RWPE1 (cell line): ENCODE data around the gene TGFBR1.

Experiments used
- CTCF ChIA-PET: fragments of 350-600 bp; sonication (Branson Sonifier 250); formaldehyde crosslinking; extraction: SDS; loops from one replicate; lab custom pipeline; 2021; lab: Yijun Ruan, JAX
- POLR2A ChIA-PET: fragments of 400-600 bp; formaldehyde crosslinking; extraction: SDS; loops from one replicate; lab custom pipeline; 2020; ENCODE audit warnings: antibody characterized with exemption; ENCODE audit not compliant: low non-redundant PET; lab: Yijun Ruan, JAX
- DNase-seq: peaks from one replicate; pipeline ENCODE4 v3.0.0; 2012; ENCODE audit warnings: low spot score
- H3K27ac ChIP-seq: fragments of 450-650 bp; 2 replicates; pipeline ENCODE4 v1.5.1; 2017
- TF ChIP-seq, protein P1 (sequence below): fragments of 450-650 bp; conservative IDR thresholded peaks from 2 replicates; pipeline ENCODE4 v1.5.1; 2017; ENCODE audit warnings: low read depth, mild to moderate bottlenecking

Gene TGFBR1

DNA sequence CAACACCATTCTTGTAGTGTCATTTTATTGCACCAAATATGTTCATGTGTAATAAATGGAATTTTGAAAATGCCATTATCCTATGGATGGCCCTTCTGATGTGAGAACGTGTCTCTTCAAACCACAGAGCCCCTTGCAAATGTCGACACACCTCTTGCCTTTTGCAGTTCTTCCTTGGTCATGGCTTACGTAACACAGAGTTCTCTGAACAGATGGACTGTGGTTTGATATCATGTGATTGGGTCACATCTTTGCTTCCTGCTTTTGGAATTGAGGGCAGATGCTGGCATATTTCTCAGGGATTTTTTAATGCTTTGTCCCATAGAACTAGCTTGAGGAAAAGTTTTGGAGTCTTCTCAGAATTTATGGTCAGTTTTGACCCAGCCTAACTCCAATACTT is 4.6 kb downstream of the TGFBR1 start:
- CTCF ChIA-PET, result no interaction called here
- H3K27ac ChIP-seq, result no peak overlapping the region
- no peak for DNase-seq
- TF ChIP-seq, protein P1, sequence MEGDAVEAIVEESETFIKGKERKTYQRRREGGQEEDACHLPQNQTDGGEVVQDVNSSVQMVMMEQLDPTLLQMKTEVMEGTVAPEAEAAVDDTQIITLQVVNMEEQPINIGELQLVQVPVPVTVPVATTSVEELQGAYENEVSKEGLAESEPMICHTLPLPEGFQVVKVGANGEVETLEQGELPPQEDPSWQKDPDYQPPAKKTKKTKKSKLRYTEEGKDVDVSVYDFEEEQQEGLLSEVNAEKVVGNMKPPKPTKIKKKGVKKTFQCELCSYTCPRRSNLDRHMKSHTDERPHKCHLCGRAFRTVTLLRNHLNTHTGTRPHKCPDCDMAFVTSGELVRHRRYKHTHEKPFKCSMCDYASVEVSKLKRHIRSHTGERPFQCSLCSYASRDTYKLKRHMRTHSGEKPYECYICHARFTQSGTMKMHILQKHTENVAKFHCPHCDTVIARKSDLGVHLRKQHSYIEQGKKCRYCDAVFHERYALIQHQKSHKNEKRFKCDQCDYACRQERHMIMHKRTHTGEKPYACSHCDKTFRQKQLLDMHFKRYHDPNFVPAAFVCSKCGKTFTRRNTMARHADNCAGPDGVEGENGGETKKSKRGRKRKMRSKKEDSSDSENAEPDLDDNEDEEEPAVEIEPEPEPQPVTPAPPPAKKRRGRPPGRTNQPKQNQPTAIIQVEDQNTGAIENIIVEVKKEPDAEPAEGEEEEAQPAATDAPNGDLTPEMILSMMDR, result no peak
- POLR2A ChIA-PET, result no interaction called here

DNA sequence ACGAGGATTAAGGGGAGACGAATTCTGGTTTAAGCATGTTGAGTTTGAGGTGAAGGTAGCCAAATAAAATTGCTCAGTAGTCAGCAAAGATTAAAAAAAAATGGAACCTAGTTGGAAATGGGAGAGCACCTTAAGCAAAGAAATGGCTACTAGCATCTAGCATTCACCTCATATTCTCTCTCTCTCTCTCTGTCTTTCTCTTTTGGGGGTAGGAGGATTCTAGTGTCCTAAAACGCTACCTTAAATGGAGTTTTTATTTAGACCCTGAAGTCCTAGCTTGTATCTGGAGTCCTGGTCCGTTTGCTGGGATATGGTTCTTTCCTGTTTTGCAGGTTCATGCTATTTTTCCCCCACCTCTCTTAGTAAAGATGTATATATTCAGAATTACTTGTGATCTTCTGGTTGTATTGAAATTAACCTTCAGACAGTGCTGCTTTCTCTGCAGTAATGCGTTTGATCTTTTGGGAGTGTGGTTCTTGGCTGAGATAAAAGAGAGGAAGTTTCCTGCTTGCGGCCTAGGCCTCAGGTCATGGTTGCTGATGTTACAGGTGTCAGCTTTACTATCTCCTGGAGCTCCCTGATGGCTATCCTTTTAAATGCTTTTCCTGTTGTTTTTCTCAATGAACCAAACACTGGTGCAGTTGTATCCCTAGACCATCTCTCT is 8.0 kb downstream of the TGFBR1 start:
- no peak overlapping the region for H3K27ac ChIP-seq
- POLR2A ChIA-PET, result no interaction called here

GRCh38 chr9:99113414-99114048 is 8.6 kb downstream of the TGFBR1 start:
- no peak overlapping the region for H3K27ac ChIP-seq
- TF ChIP-seq, protein P1, result no peak
- CTCF ChIA-PET, result interaction anchor here (0.7 to 0.8 kb wide), 3 partner anchors 27 to 1463 kb away, joined by 3 to 4 read pairs (median 3); no protein-coding TSS in a partner anchor
- POLR2A ChIA-PET, result no interaction called here
- no peak for DNase-seq

More for the DNA sequence above, 8.0 kb downstream of the TGFBR1 start:
- CTCF ChIA-PET, result interaction anchor here (0.6 kb wide), 1 partner anchor 9 kb away, joined by 3 read pairs; no protein-coding TSS in a partner anchor
- DNase-seq, result no peak
- TF ChIP-seq, protein P1, result no peak

- no peak for DNase-seq
- TF ChIP-seq, protein P1, result no peak
- ChIA-PET CTCF (interaction anchor here (0.7 to 0.8 kb wide), 3 partner anchors 27 to 1463 kb away, joined by 3 to 4 read pairs (median 3); no protein-coding TSS in a partner anchor), POLR2A (no interaction called here)
- no peak overlapping the region for H3K27ac ChIP-seq
These were observed 9.1 kb downstream of the TGFBR1 start for GRCh38 chr9:99114049-99114440.

GRCh38 chr9:99114846-99115500 is 10.1 kb downstream of the TGFBR1 start:
- no peak overlapping the region for H3K27ac ChIP-seq
- TF ChIP-seq, protein P1, result no peak
- ChIA-PET CTCF (no interaction called here), POLR2A (no interaction called here)
- DNase-seq, result no peak

DNA sequence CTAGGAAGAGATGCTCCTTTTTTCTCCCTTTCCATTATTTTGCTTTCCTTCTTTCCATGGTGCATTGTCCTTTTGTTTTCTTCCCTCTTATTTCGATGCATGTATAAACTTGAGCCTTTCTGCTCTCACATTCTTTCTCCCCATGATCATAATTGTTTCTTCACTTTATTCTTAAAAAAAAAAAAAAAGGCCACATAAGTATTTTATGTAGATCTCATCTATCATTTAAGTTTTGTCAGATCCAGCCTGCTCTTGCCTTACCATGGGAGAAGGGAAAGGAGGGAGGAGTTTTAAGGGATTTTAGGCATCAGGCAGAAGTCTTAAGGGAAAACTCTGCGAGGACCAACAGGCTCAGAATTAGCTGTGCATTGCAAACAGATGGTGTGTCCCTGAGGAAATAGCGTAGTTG is 11.1 kb downstream of the TGFBR1 start:
- DNase-seq, result peak; percentile 26
- ChIA-PET CTCF (no interaction called here), POLR2A (no interaction called here)
- no peak overlapping the region for H3K27ac ChIP-seq
- TF ChIP-seq, protein P1, result no peak
